HG03439 (cell line): ENCODE results near the gene DNMT3L.
"Not testable (repeated sequence)": the region's sequence is repeated elsewhere in the genome, so short reads cannot be mapped to it uniquely, and the experiment has no call there.

Experiments used
- ATAC-seq: cut with Tn5 transposase; IDR thresholded peaks from one replicate; pipeline ENCODE4 v1.9.1; 2021; ENCODE audit warnings: mild to moderate bottlenecking, moderate library complexity; ENCODE audit not compliant: unreplicated experiment

The DNMT3L gene

DNA sequence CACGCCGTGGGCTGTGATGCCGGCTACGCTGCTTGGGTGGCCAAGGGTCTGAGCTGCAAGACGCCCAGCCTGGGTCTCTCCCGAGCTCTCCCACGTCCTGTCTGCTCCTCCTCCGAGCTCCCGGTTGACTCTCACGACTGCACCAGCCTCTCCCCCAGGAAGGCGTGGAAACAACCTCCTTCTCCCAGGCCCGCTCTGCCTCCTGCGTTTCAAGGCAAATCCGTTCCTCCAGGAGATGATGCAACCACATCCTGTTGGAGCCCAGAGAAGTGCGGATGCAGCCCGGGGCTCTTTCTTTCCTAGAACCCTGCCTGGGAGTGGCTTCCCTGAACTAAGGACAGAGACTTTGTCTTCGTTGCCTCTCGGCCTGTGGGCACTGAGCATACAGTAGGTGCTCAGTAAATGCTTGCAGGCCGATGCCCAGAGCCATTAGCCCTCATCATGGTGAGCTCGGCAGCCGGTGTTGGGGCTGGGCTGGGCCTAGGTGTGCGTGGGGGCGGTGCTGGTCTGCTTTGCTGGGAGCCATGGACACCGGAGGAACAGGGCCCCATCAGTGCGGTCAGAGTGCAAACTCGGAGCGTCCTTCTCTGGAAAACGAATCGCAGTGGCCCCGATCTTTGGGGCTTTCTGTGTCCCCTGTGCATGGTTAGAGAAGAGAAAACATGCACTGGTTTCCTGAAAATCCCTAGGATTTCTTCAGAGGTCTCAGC lies 59.0 kb downstream of the DNMT3L start:
- ATAC-seq = not testable (repeated sequence)

DNA sequence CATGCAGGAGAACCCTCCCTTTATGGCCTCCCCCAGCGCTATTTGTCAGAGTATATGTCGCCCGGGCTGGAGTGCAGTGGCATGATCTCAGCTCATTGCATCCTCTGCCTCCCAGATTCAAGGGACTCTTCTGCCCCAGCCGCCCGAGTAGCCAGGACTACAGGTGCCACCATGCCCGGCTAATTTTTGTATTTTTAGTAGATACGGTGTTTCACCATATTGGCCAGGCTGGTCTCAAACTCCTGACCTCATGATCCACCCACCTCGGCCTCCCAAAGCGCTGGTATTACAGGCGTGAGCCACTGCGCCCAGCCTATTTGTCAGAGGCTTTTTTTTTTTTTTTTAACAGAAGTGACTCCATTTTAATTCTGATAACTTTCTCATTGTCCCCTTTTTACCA lies 61.7 kb downstream of the DNMT3L start:
- not testable (repeated sequence) for ATAC-seq

DNA sequence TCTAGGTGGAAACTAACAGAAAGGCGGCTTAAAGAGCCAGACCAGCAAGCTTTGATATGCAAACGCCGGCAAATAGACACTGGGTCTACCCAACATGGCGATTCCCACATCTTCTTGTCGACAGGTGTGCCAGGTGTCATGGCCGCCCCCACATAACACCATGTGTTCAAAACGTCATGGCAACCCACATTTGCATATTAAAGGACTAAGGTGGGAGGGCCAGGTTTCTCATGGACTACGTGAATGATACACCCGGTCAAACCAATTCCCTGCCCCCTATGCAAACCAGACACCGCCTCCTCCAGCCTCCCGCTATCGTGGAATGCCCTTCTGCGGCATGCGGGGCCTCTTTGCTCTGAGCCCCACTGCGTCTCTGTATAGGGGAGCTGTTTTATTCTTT lies 62.2 kb downstream of the DNMT3L start:
- no peak for ATAC-seq

DNA sequence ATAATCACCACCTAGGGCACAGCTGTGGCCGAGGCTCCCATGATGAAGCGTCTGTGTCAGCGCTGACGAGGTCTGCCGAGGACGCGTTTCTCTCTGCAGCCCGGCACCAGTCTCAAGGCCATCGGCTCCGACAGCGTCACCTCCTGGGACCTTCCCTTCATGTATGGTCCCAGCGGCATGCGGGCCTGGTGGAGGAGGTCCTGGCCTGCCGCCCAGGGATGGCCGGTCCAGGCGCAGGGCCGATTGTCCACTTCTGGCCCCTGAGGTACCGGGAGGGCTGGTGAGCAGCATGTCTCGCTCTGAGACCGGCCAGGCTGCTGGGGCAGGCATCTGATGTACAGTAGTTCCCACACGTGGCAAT lies 64.6 kb downstream of the DNMT3L start:
- ATAC-seq = not testable (repeated sequence)
